Right lobe of liver (tissue), 4 donors: ENCODE measurements around the gene ZBTB2.

Experiments used
- CTCF ChIP-seq, 4 donors: fragments of 200-600 bp in 3 of 4; fragments of 450-650 bp in 1 of 4; IDR thresholded peaks; one replicate each; pipeline versions ENCODE4 v1.5.1 to v1.8.0; 2016 to 2022; ENCODE audit warnings: antibody characterized with exemption in 4 of 4, mild to moderate bottlenecking in 2 of 4
- POLR2A ChIP-seq: fragments of 450-650 bp; IDR thresholded peaks from one replicate; pipeline ENCODE4 v1.6.1; 2017; ENCODE audit warnings: antibody characterized with exemption, mild to moderate bottlenecking
- donor health status: DM: no; HTN: no; CAD: no.
- donor health status: DM: no; HTN: no; CAD: no.
- donor health status: DM: no; HTN: yes; CAD: no.

GRCh38 chr6:151430886-151431285, 39.5 kb upstream of the ZBTB2 start:
- TF ChIP-seq CTCF (IDR thresholded peaks at IDR 0.05) (no peak), POLR2A (no peak)
